ENCODE measurements around the gene LETM1. TPM values are rescaled to one million over a fixed set of nuclear protein-coding genes. Genes with fewer than 3 reads are reported as not detected.

The LETM1 gene
- total and polyA plus RNA-seq, 2 of the 13 experiments (the other 11 are each of a cell fraction or from before 2014, with no cell fraction given), result 9.7 to 41.6 TPM

GRCh38 chr4:1863297-1864033 is 7.5 kb upstream of the LETM1 start (continued):
- TF ChIP-seq PRDM4 (CRISPR knock-in tag; IDR thresholded peaks at IDR 0.05; ENCODE audit: borderline replicate concordance) (no peak), ZNF275 (CRISPR knock-in tag; IDR thresholded peaks at IDR 0.05; ENCODE audit: borderline replicate concordance) (no peak), DNMT1 (CRISPR knock-in tag; IDR thresholded peaks at IDR 0.05) (no peak), CEBPG (CRISPR knock-in tag; IDR thresholded peaks at IDR 0.05) (peak; percentile 62; the same call in 1 of the 2 replicates), SALL2 (CRISPR knock-in tag; IDR thresholded peaks at IDR 0.05) (peak; percentile 64; the same call in 1 of the 2 replicates), ZNF17 (CRISPR knock-in tag; IDR thresholded peaks at IDR 0.05) (no peak), ZNF468 (CRISPR knock-in tag; IDR thresholded peaks at IDR 0.05) (no peak), ONECUT2 (CRISPR knock-in tag; IDR thresholded peaks at IDR 0.05) (no peak), SP2 (CRISPR knock-in tag; IDR thresholded peaks at IDR 0.05) (no peak), ZNF407 (CRISPR knock-in tag; IDR thresholded peaks at IDR 0.05; ENCODE audit: not compliant biosample characterization) (no peak), SNAI1 (CRISPR knock-in tag; IDR thresholded peaks at IDR 0.05; ENCODE audit: borderline replicate concordance) (no peak), TCF7L2 (IDR thresholded peaks at IDR 0.05; ENCODE audit: low read depth, low read length) (no peak), ZNF530 (CRISPR knock-in tag; IDR thresholded peaks at IDR 0.05; ENCODE audit: low read depth) (no peak), XRCC5 (optimal IDR thresholded peaks at IDR 0.05; ENCODE audit: low read length) (no peak), ZNF224 (CRISPR knock-in tag; IDR thresholded peaks at IDR 0.05) (no peak), ZFP41 (CRISPR knock-in tag; IDR thresholded peaks at IDR 0.05; ENCODE audit: borderline replicate concordance) (no peak), E2F5 (CRISPR knock-in tag; conservative IDR thresholded peaks at IDR 0.05) (no peak)
